ENCODE results near the gene EMILIN2. TPM values are rescaled to one million over a fixed set of nuclear protein-coding genes. Genes with fewer than 3 reads are reported as not detected.

Gene EMILIN2
- total and polyA plus RNA-seq, 2 donors (not counting 1 experiment from before 2014, with no cell fraction given) = 2.5 to 48.2 TPM

- DNase-seq = no peak
- WGBS (ENCODE audit: insufficient coverage) = 98% methylated on average over 11 of the region's 12 CpGs
- no peaks in the 10 kb centered on the region for H4K20me1 ChIP-seq (ENCODE audit: control insufficient read depth, insufficient read depth, low read length, poor library complexity, severe bottlenecking)
- H3K27me3 ChIP-seq (replicated peaks in 1 of 4; ENCODE audit: control extremely low read depth in 1 of 4, control insufficient read depth in 3 of 4, insufficient read depth in 4 of 4, low read length in 3 of 4) = no peaks in the 10 kb centered on the region
- H3K27ac ChIP-seq (ENCODE audit: low read length in 2 of 2) = no peak overlapping the region
- ATAC-seq (ENCODE audit: low read depth) = no peak
- H3K36me3 ChIP-seq (replicated peaks in 1 of 2; ENCODE audit: control extremely low read depth in 1 of 2, control insufficient read depth in 1 of 2, extremely low read depth in 1 of 2, insufficient read depth in 2 of 2, low read length in 1 of 2) = peaks cover 1 to 80% of the 10 kb centered on the region in 2 experiments
- TF ChIP-seq EZH2 (IDR thresholded peaks at IDR 0.05; ENCODE audit: borderline replicate concordance, insufficient read depth, low read depth, low read length, poor library complexity, severe bottlenecking) = no peak
- no peak for TF ChIP-seq CTCF (IDR thresholded peaks at IDR 0.05)
- H3K9ac ChIP-seq (ENCODE audit: low read length) = no peak overlapping the region
- H3K4me3 ChIP-seq (ENCODE audit: control extremely low read depth in 1 of 5, extremely low read depth in 1 of 5, insufficient read depth in 1 of 5, low read depth in 2 of 5, low read length in 4 of 5) = no peak overlapping the region
- no peak overlapping the region for H2AFZ ChIP-seq (ENCODE audit: insufficient read depth, low read depth, low read length, poor library complexity, severe bottlenecking)
- Mint-ChIP-seq H3K4me1 (peaks cover 13% of the 10 kb centered on the region), H3K27ac (no peak overlapping the region), H3K4me3 (no peak overlapping the region), H3K27me3 (no peaks in the 10 kb centered on the region), H3K9me3 (ENCODE audit: insufficient read depth) (no peaks in the 10 kb centered on the region)
- peaks cover 0 to 12% of the 10 kb centered on the region in 2 donors for H3K4me1 ChIP-seq (ENCODE audit: control insufficient read depth in 2 of 2, insufficient read depth in 2 of 2, low read length in 2 of 2)
- ChIA-PET POLR2A (no interaction called here), CTCF (interaction anchor here (0.9 to 1.8 kb wide), 4 partner anchors 8 to 321 kb away, joined by 3 to 8 read pairs (median 6); no protein-coding TSS in a partner anchor)
- H3K4me2 ChIP-seq (replicated peaks; ENCODE audit: low read depth, low read length, poor library complexity, severe bottlenecking) = no peak overlapping the region
- H3K9me3 ChIP-seq (ENCODE audit: control extremely low read depth in 1 of 3, control insufficient read depth in 2 of 3, insufficient read depth in 1 of 3, low read length in 2 of 3) = no peaks in the 10 kb centered on the region
- intact Hi-C loops (cut with micrococcal nuclease) = no loop called here
- H3K79me2 ChIP-seq (ENCODE audit: control insufficient read depth, insufficient read depth, low read length) = no peaks in the 10 kb centered on the region
Measured at GRCh38 chr18:2924920-2925319, 78.1 kb downstream of the EMILIN2 start.

GRCh38 chr18:2926528-2926927 lies 79.7 kb downstream of the EMILIN2 start:
- Histone ChIP-seq H3K9me3 (ENCODE audit: control extremely low read depth in 1 of 3, control insufficient read depth in 2 of 3, insufficient read depth in 1 of 3, low read length in 2 of 3) (no peaks in the 10 kb centered on the region), H4K20me1 (ENCODE audit: control insufficient read depth, insufficient read depth, low read length, poor library complexity, severe bottlenecking) (no peaks in the 10 kb centered on the region), H3K36me3 (replicated peaks in 1 of 2; ENCODE audit: control extremely low read depth in 1 of 2, control insufficient read depth in 1 of 2, extremely low read depth in 1 of 2, insufficient read depth in 2 of 2, low read length in 1 of 2) (peaks cover 1 to 78% of the 10 kb centered on the region in 2 experiments), H3K4me1 (ENCODE audit: control insufficient read depth in 2 of 2, insufficient read depth in 2 of 2, low read length in 2 of 2) (peaks cover 0 to 12% of the 10 kb centered on the region in 2 donors), H3K4me2 (replicated peaks; ENCODE audit: low read depth, low read length, poor library complexity, severe bottlenecking) (no peak overlapping the region), H3K9ac (ENCODE audit: low read length) (no peak overlapping the region), H3K27me3 (replicated peaks in 1 of 4; ENCODE audit: control extremely low read depth in 1 of 4, control insufficient read depth in 3 of 4, insufficient read depth in 4 of 4, low read length in 3 of 4) (no peaks in the 10 kb centered on the region), H3K27ac (ENCODE audit: low read length in 2 of 2) (no peak overlapping the region), H3K79me2 (ENCODE audit: control insufficient read depth, insufficient read depth, low read length) (peaks cover 10% of the 10 kb centered on the region), H3K4me3 (ENCODE audit: control extremely low read depth in 1 of 5, extremely low read depth in 1 of 5, insufficient read depth in 1 of 5, low read depth in 2 of 5, low read length in 4 of 5) (no peak overlapping the region), H2AFZ (ENCODE audit: insufficient read depth, low read depth, low read length, poor library complexity, severe bottlenecking) (no peak overlapping the region)
- ChIA-PET POLR2A (no interaction called here), CTCF (no interaction called here)
- H3K4me1 Mint-ChIP-seq = peaks cover 13% of the 10 kb centered on the region
- no peak for ATAC-seq (ENCODE audit: low read depth)
- intact Hi-C loops (cut with micrococcal nuclease) = no loop called here
- no peaks in the 10 kb centered on the region for H3K9me3 Mint-ChIP-seq (ENCODE audit: insufficient read depth)
- no peak for DNase-seq
- WGBS (ENCODE audit: insufficient coverage) = 97% methylated on average over 4 of the region's 4 CpGs
- TF ChIP-seq CTCF (IDR thresholded peaks at IDR 0.05) (no peak), EZH2 (IDR thresholded peaks at IDR 0.05; ENCODE audit: borderline replicate concordance, insufficient read depth, low read depth, low read length, poor library complexity, severe bottlenecking) (no peak)
- H3K4me3 Mint-ChIP-seq = no peak overlapping the region
- peak overlapping the region; percentile 59 for H3K27ac Mint-ChIP-seq
- H3K27me3 Mint-ChIP-seq = no peaks in the 10 kb centered on the region
